ENCODE measurements around the gene PRSS22. TPM values are rescaled to one million over a fixed set of nuclear protein-coding genes. Genes with fewer than 3 reads are reported as not detected.
A peak's percentile ranks its signal among the peaks of the same experiment; 100 is the strongest.

Gene PRSS22
- total RNA-seq, 6 donors from 2014 or later: 9.3 to 24.8 (median 16.6) TPM

DNA sequence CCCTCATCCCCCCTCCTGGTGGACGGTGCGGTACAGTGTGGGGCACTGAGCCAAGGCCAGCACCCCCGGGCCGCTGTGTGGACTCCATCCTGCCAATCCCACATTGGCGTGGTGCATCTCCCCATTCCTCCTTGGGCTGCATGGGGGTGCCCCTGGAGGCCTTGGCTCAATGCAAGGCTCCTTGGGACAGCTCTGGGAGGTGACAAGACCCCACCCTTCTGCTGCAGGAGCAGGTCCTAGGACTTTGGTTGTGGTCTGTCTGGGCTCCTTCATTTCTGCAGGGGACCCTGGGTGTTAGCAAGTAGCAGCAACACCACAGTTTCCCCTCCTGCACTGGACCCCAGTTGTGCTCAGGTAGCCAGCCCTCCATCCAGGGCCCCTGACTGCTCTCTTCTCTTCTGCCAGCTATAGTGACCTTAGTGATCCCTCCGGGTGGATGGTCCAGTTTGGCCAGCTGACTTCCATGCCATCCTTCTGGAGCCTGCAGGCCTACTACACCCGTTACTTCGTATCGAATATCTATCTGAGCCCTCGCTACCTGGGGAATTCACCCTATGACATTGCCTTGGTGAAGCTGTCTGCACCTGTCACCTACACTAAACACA, 39.6 kb downstream of the PRSS22 start:
- ATAC-seq (ENCODE audit: low FRiP score in 2 of 2) (no peak), DNase-seq (peak in 1 of 2 donors; percentile 46)
- Histone ChIP-seq H3K9me3 (no peaks in the 10 kb centered on the region), H3K4me3 (no peak overlapping the region), H3K27ac (no peak overlapping the region), H3K36me3 (no peaks in the 10 kb centered on the region), H3K27me3 (peaks cover 0 to 10% (median 0%) of the 10 kb centered on the region in 4 donors), H3K4me1 (peaks cover 0 to 8% (median 0%) of the 10 kb centered on the region in 4 donors)
- TF ChIP-seq POLR2AphosphoS5 (IDR thresholded peaks at IDR 0.05) (no peak), EP300 (IDR thresholded peaks at IDR 0.05) (no peak), CTCF (IDR thresholded peaks at IDR 0.05) (no peak), POLR2A (IDR thresholded peaks at IDR 0.05) (no peak)
- WGBS, 2 donors: 79 to 80% methylated on average over 10 of the region's 10 CpGs

- DNase-seq (peak in 1 of 2 donors; percentile 82), ATAC-seq (ENCODE audit: low FRiP score in 2 of 2) (no peak)
- TF ChIP-seq CTCF (IDR thresholded peaks at IDR 0.05) (no peak), POLR2AphosphoS5 (IDR thresholded peaks at IDR 0.05) (no peak), EP300 (IDR thresholded peaks at IDR 0.05) (no peak), POLR2A (IDR thresholded peaks at IDR 0.05) (no peak)
- Histone ChIP-seq H3K4me1 (peaks cover 0 to 8% (median 0%) of the 10 kb centered on the region in 4 donors), H3K27ac (no peak overlapping the region), H3K4me3 (peak overlapping the region in 2 of 4 donors; percentile 10 to 26), H3K36me3 (no peaks in the 10 kb centered on the region), H3K9me3 (no peaks in the 10 kb centered on the region), H3K27me3 (peaks cover 0 to 10% (median 0%) of the 10 kb centered on the region in 4 donors)
- 69 to 70% methylated on average over 67 of the region's 68 CpGs for WGBS, 2 donors
These were observed 40.4 kb downstream of the PRSS22 start for GRCh38 chr16:2817340-2818271.

- WGBS, 2 donors: 54 to 73% methylated on average over 17 to 28 of the region's 28 CpGs
- Histone ChIP-seq H3K4me1 (peaks cover 0 to 8% (median 0%) of the 10 kb centered on the region in 4 donors), H3K36me3 (no peaks in the 10 kb centered on the region), H3K4me3 (peak within 1 kb of the TSS in 2 of 4 donors; percentile 10 to 26), H3K27me3 (peaks cover 0 to 10% (median 0%) of the 10 kb centered on the region in 4 donors), H3K9me3 (no peaks in the 10 kb centered on the region), H3K27ac (no peak within 1 kb of the TSS)
- DNase-seq (peak in 1 of 2 donors; percentile 87), ATAC-seq (ENCODE audit: low FRiP score in 2 of 2) (no peak)
- TF ChIP-seq EP300 (IDR thresholded peaks at IDR 0.05) (no peak), CTCF (IDR thresholded peaks at IDR 0.05) (peak in 1 of 6 experiments; percentile 18), POLR2AphosphoS5 (IDR thresholded peaks at IDR 0.05) (no peak)
These were observed 41.1 kb downstream of the PRSS22 start, which contains the start of gene PRSS21 for GRCh38 chr16:2816751-2817339. Gene PRSS21 (plus strand): TSS chr16:2817237. CDS start chr16:2817269, 32 bp downstream.

- peaks cover 0 to 8% (median 0%) of the 10 kb centered on the region in 4 donors for H3K4me1 ChIP-seq
- peaks cover 0 to 10% (median 0%) of the 10 kb centered on the region in 4 donors for H3K27me3 ChIP-seq
- 70 to 76% methylated on average over 7 to 8 of the region's 10 CpGs for WGBS, 2 donors
- H3K27ac ChIP-seq: no peak overlapping the region
- ATAC-seq (ENCODE audit: low FRiP score in 2 of 2) (no peak), DNase-seq (peak in 1 of 2 donors; percentile 64)
- no peaks in the 10 kb centered on the region for H3K9me3 ChIP-seq
- H3K36me3 ChIP-seq: no peaks in the 10 kb centered on the region
- TF ChIP-seq EP300 (IDR thresholded peaks at IDR 0.05) (no peak), POLR2A (IDR thresholded peaks at IDR 0.05) (no peak), POLR2AphosphoS5 (IDR thresholded peaks at IDR 0.05) (no peak), CTCF (IDR thresholded peaks at IDR 0.05) (no peak)
- H3K4me3 ChIP-seq: no peak overlapping the region
These were observed 42.6 kb downstream of the PRSS22 start for GRCh38 chr16:2815299-2815771.
